GOT3 (cell line): ENCODE results near the gene JHY.
"Not testable (repeated sequence)": the region's sequence is repeated elsewhere in the genome, so short reads cannot be mapped to it uniquely, and the experiment has no call there.

Experiments used
- DNase-seq: peaks from one replicate; lab custom pipeline; 2025; ENCODE audit warnings: mixed read lengths; lab: John Stamatoyannopoulos, UW

Gene JHY

GRCh38 chr11:122882189-122882856 is at the start of gene JHY:
Gene JHY, plus strand, starts transcription at chr11:122882759. Its CDS starts 3,091 bp downstream, at chr11:122885850.
- no peak for DNase-seq

- DNase-seq: no peak
Observed at GRCh38 chr11:122833846-122834464, 48.6 kb upstream of the JHY start.

- DNase-seq: no peak
Observed at GRCh38 chr11:122836916-122837315, 45.6 kb upstream of the JHY start.

GRCh38 chr11:122837528-122838346 is 44.8 kb upstream of the JHY start:
- DNase-seq: no peak

- DNase-seq: no peak
Observed at GRCh38 chr11:122843281-122844141, 39.0 kb upstream of the JHY start.

- DNase-seq: no peak
Observed at GRCh38 chr11:122847466-122847865, 35.1 kb upstream of the JHY start.

- no peak for DNase-seq
Observed at GRCh38 chr11:122848186-122848585, 34.4 kb upstream of the JHY start.

- DNase-seq: no peak
Observed at GRCh38 chr11:122850076-122850631, 32.4 kb upstream of the JHY start.

- no peak for DNase-seq
Observed at GRCh38 chr11:122851366-122851966, 31.1 kb upstream of the JHY start.

- DNase-seq: no peak
Observed at GRCh38 chr11:122852074-122852795, 30.3 kb upstream of the JHY start.

GRCh38 chr11:122852796-122853160 is 29.8 kb upstream of the JHY start:
- DNase-seq: no peak

- DNase-seq: no peak
Observed at GRCh38 chr11:122853261-122853660, 29.3 kb upstream of the JHY start.

- no peak for DNase-seq
Observed at GRCh38 chr11:122853971-122854446, 28.6 kb upstream of the JHY start.

- DNase-seq: no peak
Observed at GRCh38 chr11:122861631-122862030, 20.9 kb upstream of the JHY start.

- no peak for DNase-seq
Observed at GRCh38 chr11:122862091-122862490, 20.5 kb upstream of the JHY start.

GRCh38 chr11:122863154-122863553 is 19.4 kb upstream of the JHY start:
- not testable (repeated sequence) for DNase-seq

- no peak for DNase-seq
Observed at GRCh38 chr11:122863704-122864326, 18.7 kb upstream of the JHY start.

- DNase-seq: no peak
Observed at GRCh38 chr11:122864386-122865115, 18.0 kb upstream of the JHY start.

GRCh38 chr11:122869622-122870021 is 12.9 kb upstream of the JHY start:
- DNase-seq: no peak
